NCI-H2081 treated with DMSO at 0.1 percent for 48 hours (cell line): ENCODE measurements around the gene NBAS.

Experiments used
- DNase-seq: peaks from one replicate; lab custom pipeline; 2025; lab: John Stamatoyannopoulos, UW

Gene NBAS

GRCh38 chr2:15127301-15127700 is 433.8 kb downstream of the NBAS start:
- DNase-seq: no peak

GRCh38 chr2:15126373-15126772 is 434.8 kb downstream of the NBAS start:
- no peak for DNase-seq

- no peak for DNase-seq
Measured at GRCh38 chr2:15122915-15123314, 438.2 kb downstream of the NBAS start.

GRCh38 chr2:15120631-15121030 is 440.5 kb downstream of the NBAS start:
- no peak for DNase-seq

- no peak for DNase-seq
Measured at GRCh38 chr2:15119722-15120175, 441.4 kb downstream of the NBAS start.

GRCh38 chr2:15117409-15118050 is 443.6 kb downstream of the NBAS start:
- no peak for DNase-seq
